ENCODE measurements around the gene AUTS2.

DNA sequence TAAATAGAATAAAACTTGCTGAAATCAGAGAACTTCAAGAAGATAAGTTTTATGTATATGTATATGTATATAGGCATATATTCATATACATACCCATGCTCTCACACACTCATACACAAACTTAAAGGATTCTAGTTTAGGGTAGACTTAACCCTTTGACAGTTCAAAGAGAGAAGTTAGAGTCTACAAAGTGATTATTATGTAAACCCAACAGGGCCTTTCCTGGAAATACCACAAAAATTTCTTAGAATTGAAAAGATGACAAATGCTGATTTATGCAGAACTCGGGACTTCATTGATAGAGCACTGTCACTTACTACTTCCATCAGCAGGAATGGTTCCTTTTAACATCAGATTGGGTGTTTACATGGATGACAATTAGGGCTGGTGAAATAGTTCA lies 763.5 kb downstream of the AUTS2 start:
- TF ChIP-seq, protein P1, sequence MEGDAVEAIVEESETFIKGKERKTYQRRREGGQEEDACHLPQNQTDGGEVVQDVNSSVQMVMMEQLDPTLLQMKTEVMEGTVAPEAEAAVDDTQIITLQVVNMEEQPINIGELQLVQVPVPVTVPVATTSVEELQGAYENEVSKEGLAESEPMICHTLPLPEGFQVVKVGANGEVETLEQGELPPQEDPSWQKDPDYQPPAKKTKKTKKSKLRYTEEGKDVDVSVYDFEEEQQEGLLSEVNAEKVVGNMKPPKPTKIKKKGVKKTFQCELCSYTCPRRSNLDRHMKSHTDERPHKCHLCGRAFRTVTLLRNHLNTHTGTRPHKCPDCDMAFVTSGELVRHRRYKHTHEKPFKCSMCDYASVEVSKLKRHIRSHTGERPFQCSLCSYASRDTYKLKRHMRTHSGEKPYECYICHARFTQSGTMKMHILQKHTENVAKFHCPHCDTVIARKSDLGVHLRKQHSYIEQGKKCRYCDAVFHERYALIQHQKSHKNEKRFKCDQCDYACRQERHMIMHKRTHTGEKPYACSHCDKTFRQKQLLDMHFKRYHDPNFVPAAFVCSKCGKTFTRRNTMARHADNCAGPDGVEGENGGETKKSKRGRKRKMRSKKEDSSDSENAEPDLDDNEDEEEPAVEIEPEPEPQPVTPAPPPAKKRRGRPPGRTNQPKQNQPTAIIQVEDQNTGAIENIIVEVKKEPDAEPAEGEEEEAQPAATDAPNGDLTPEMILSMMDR (optimal IDR thresholded peaks at IDR 0.05 in 1 of 3, IDR thresholded peaks at IDR 0.05 in 1 of 3, conservative IDR thresholded peaks at IDR 0.05 in 1 of 3; ENCODE audit: extremely low read depth in 1 of 3, insufficient read depth in 2 of 3, low read length in 3 of 3): no peak
- no peak for TF ChIP-seq EZH2 (IDR thresholded peaks at IDR 0.05; ENCODE audit: low read length)
